Nephron (organoid): ENCODE measurements around the gene FOXO6.

Experiments used
- H3K27ac Mint-ChIP-seq, 3 experiments: 2 replicates each; pipeline ENCODE4 v1.8.0; 2020; ENCODE audit warnings: mixed read lengths in 3 of 3, mild to moderate bottlenecking in 2 of 3, moderate library complexity in 1 of 3
- H3K27me3 Mint-ChIP-seq: 2 replicates; pipeline ENCODE4 v1.8.0; 2021; ENCODE audit warnings: low read depth, mild to moderate bottlenecking, moderate library complexity, mixed read lengths
- H3K36me3 Mint-ChIP-seq: 2 replicates; pipeline ENCODE4 v1.8.0; 2020; ENCODE audit warnings: low read depth, mixed read lengths
- H3K4me1 Mint-ChIP-seq: 2 replicates; pipeline ENCODE4 v1.8.0; 2020; ENCODE audit warnings: mixed read lengths
- H3K4me3 Mint-ChIP-seq, 3 experiments: 2 replicates each; pipeline ENCODE4 v1.8.0; 2020; ENCODE audit warnings: mild to moderate bottlenecking in 3 of 3, mixed read lengths in 3 of 3, moderate library complexity in 2 of 3
- H3K9me3 Mint-ChIP-seq: 2 replicates; pipeline ENCODE4 v1.8.0; 2020; ENCODE audit warnings: mixed read lengths
- CTCF ChIP-seq, 3 experiments: fragments of 200-600 bp; sonication (generic); IDR thresholded peaks; one replicate each; pipeline ENCODE4 v1.5.0; 2021; ENCODE audit warnings: antibody characterized with exemption in 3 of 3; ENCODE audit not compliant: unreplicated experiment in 3 of 3

FOXO6 gene

DNA sequence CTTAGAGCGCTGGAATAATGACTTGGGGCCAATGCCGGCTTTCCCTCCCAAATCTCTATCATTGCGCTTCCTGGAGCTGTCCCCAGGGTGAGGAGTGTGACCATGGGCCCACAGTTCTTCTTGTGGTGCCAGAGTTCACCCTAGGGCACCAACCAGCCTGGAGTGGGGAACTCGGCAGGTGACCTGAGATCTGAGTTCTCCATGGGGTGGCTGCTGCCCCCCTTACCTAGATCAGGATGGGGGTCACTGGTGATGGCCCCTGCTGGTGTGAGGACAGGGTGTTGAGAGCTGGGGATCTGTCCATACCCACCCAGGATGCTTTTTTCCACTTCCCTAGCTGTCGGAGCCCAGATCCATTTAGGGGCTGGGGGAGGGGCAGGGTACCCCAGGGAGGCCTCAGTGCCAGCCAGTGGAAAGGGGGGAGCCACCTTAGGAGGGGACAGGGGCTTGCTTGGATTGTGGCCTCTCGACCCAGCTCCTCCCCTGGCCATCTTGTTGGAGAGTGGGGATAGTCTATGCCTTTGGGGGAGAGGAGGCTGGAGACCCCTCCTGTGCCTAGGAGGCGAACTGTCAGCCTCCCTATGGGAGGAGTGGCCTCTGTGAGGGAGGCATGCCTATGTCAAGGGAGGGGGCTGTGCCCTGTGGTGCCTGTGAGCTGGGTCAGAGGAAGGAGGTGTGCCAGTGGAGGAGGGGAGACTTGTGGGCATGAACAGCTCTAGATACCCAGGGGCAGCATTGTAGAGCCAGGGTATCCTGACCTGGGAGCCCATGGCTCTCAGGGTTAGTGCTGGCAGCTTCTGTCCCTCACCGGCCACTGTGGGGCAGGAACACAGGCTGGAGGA is 1.7 kb downstream of the FOXO6 start:
- no peaks in the 10 kb centered on the region for H3K36me3 Mint-ChIP-seq
- no peak for TF ChIP-seq CTCF (IDR thresholded peaks at IDR 0.05; ENCODE audit: unreplicated experiment in 3 of 3)

GRCh38 chr1:41363591-41364320 is 2.5 kb downstream of the FOXO6 start:
- Mint-ChIP-seq H3K27ac (no peak overlapping the region), H3K27me3 (peaks cover 20% of the 10 kb centered on the region), H3K36me3 (no peaks in the 10 kb centered on the region), H3K4me3 (peak overlapping the region; percentile 43 to 77 (median 73)), H3K9me3 (no peaks in the 10 kb centered on the region), H3K4me1 (peaks cover 59% of the 10 kb centered on the region)
- TF ChIP-seq CTCF (IDR thresholded peaks at IDR 0.05; ENCODE audit: unreplicated experiment in 3 of 3), result no peak

More for the DNA sequence above, 1.7 kb downstream of the FOXO6 start:
- Mint-ChIP-seq H3K27me3 (peaks cover 20% of the 10 kb centered on the region), H3K27ac (no peak overlapping the region), H3K4me1 (peaks cover 60% of the 10 kb centered on the region), H3K4me3 (peak overlapping the region; percentile 77 to 85 (median 78)), H3K9me3 (no peaks in the 10 kb centered on the region)

DNA sequence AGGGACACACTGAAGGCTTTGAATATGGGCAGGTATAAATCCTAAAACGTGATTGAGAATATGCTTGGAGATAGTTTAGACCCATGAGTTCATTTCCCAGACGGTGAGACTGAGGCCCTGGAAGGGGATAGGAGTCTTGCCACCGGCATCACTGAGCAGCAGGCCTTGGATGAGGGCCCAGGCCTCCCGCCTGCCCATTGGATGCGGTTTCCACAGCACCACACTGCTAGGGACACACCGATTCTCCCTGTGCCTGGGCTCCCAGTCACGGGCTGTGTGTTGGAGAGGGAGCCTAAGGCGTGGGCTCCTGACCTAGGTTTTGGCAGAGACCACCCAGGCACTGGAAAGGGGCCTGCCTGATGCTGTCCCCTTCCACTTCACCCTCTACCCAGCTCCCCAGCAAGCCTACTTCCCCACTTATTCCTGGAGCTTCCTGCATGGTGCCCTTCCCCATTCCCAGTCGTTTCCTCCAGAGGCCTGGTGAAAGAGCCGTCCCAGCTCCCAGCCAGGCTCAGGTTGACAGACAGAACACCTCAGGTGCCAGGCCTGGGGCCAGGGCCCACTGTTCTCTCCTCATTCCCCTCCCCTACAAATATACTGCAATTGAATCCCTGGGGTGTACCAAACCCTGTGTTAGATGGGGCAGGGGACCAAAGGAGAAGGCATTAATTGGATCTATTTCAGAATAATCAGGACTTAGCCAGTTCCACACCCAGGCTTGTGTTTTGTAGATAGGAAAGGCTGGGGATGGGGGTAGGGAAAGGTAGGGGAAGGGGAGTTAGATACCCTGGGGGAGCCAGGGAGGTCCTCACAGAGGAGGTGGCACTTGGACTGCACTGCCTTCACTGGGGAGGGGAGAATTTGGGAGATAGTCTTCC is 3.4 kb downstream of the FOXO6 start:
- no peaks in the 10 kb centered on the region for H3K9me3 Mint-ChIP-seq
- no peaks in the 10 kb centered on the region for H3K36me3 Mint-ChIP-seq
- H3K27ac Mint-ChIP-seq, result peak overlapping the region; percentile 16 to 29 (median 28)
- H3K27me3 Mint-ChIP-seq, result peaks cover 30% of the 10 kb centered on the region
- peaks cover 61% of the 10 kb centered on the region for H3K4me1 Mint-ChIP-seq
- H3K4me3 Mint-ChIP-seq, result peak overlapping the region; percentile 50 to 74 (median 72)
- no peak for TF ChIP-seq CTCF (IDR thresholded peaks at IDR 0.05; ENCODE audit: unreplicated experiment in 3 of 3)

DNA sequence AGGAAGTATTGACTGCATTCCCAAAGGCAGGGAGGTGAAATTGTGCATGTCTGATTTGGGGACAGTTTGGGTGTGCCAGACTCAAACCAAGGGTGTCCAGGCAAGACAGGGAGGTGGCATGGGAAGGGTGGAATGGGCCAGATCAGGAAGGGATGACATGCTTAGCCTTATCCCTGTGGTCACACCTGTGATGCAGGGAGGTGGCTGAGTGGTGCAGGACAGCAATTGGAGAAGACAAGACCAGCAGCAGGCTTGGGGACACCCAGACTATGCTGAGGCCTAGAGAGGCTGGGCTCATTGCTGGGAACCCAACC is 4.0 kb downstream of the FOXO6 start:
- H3K36me3 Mint-ChIP-seq, result no peaks in the 10 kb centered on the region
- peaks cover 32% of the 10 kb centered on the region for H3K27me3 Mint-ChIP-seq
- peaks cover 59% of the 10 kb centered on the region for H3K4me1 Mint-ChIP-seq

More for the DNA sequence above, 4.0 kb downstream of the FOXO6 start:
- TF ChIP-seq CTCF (IDR thresholded peaks at IDR 0.05; ENCODE audit: unreplicated experiment in 3 of 3), result no peak
- Mint-ChIP-seq H3K4me3 (peak overlapping the region; percentile 50 to 74 (median 72)), H3K27ac (peak overlapping the region; percentile 16 to 29 (median 28)), H3K9me3 (no peaks in the 10 kb centered on the region)
